Liver (tissue), 9 donors: Measurements from ENCODE around the gene ZSWIM6. TPM values are rescaled to one million over a fixed set of nuclear protein-coding genes. Genes with fewer than 3 reads are reported as not detected.

Experiments
- DNase-seq: peaks from one replicate; pipeline ENCODE4 v3.0.0-alpha.2; 2017; ENCODE audit warnings: low spot score
- H3K27ac ChIP-seq, 2 donors: one replicate each; pipeline ENCODE4 v1.7.0; 2013; ENCODE audit warnings: inconsistent platforms in 2 of 2, low read length in 2 of 2, control low read depth in 1 of 2, low read depth in 1 of 2, mild to moderate bottlenecking in 1 of 2
- H3K27me3 ChIP-seq, 4 donors: one replicate each; pipeline versions ENCODE4 v1.6.1 to v1.7.0; 2013; ENCODE audit warnings: low read length in 3 of 4, inconsistent platforms in 1 of 4, mild to moderate bottlenecking in 1 of 4, moderate library complexity in 1 of 4; ENCODE audit not compliant: control insufficient read depth in 4 of 4, insufficient read depth in 4 of 4
- H3K36me3 ChIP-seq, 4 donors: one replicate each; pipeline versions ENCODE4 v1.6.1 to v1.7.0; 2013; ENCODE audit warnings: low read length in 3 of 4, mild to moderate bottlenecking in 3 of 4, low read depth in 1 of 4, moderate library complexity in 1 of 4; ENCODE audit not compliant: control insufficient read depth in 4 of 4, insufficient read depth in 3 of 4
- H3K4me1 ChIP-seq, 4 donors: one replicate each; pipeline versions ENCODE4 v1.6.1 to v1.7.0; 2013; ENCODE audit warnings: low read length in 3 of 4, mild to moderate bottlenecking in 3 of 4, moderate library complexity in 1 of 4; ENCODE audit not compliant: control insufficient read depth in 4 of 4, insufficient read depth in 4 of 4
- H3K4me3 ChIP-seq, 3 donors: one replicate each; pipeline versions ENCODE4 v1.6.1 to v1.7.0; 2013; ENCODE audit warnings: low read length in 3 of 3, control low read depth in 1 of 3, low read depth in 1 of 3, mild to moderate bottlenecking in 1 of 3
- H3K9ac ChIP-seq, 2 donors: one replicate each; pipeline ENCODE4 v1.7.0; 2013; ENCODE audit warnings: low read length in 2 of 2, mild to moderate bottlenecking in 2 of 2, moderate library complexity in 2 of 2, control low read depth in 1 of 2, low read depth in 1 of 2
- H3K9me3 ChIP-seq, 4 donors: one replicate each; pipeline versions ENCODE4 v1.6.1 to v1.7.0; 2013; ENCODE audit warnings: low read length in 3 of 4; ENCODE audit not compliant: control insufficient read depth in 4 of 4
- EGR1 ChIP-seq, 2 donors: IDR thresholded peaks; 2 replicates each; pipeline ENCODE4 v1.6.1; 2016 to 2018; ENCODE audit warnings: antibody characterized with exemption in 2 of 2, low read depth in 2 of 2
- FOXA1 ChIP-seq: IDR thresholded peaks from 2 replicates; pipeline ENCODE4 v1.6.1; 2016; ENCODE audit warnings: antibody characterized with exemption
- FOXA2 ChIP-seq: IDR thresholded peaks from 2 replicates; pipeline ENCODE4 v1.6.1; 2016; ENCODE audit warnings: antibody characterized with exemption
- GABPA ChIP-seq, 2 donors: IDR thresholded peaks in 1 of 2; conservative IDR thresholded peaks in 1 of 2; 2 replicates each; pipeline ENCODE4 v1.6.1; 2016; ENCODE audit warnings: antibody characterized with exemption in 2 of 2, mild to moderate bottlenecking in 1 of 2, moderate library complexity in 1 of 2
- HNF4A ChIP-seq, 2 donors: conservative IDR thresholded peaks; 2 replicates each; pipeline ENCODE4 v1.6.1; 2016; ENCODE audit warnings: antibody characterized with exemption in 2 of 2, mild to moderate bottlenecking in 2 of 2
- HNF4G ChIP-seq: IDR thresholded peaks from 2 replicates; pipeline ENCODE4 v1.6.1; 2016; ENCODE audit warnings: antibody characterized with exemption
- JUND ChIP-seq, 2 donors: IDR thresholded peaks; 2 replicates each; pipeline ENCODE4 v1.6.1; 2016; ENCODE audit warnings: antibody characterized with exemption in 2 of 2
- NR2F2 ChIP-seq: IDR thresholded peaks from 2 replicates; pipeline ENCODE4 v1.6.1; 2016; ENCODE audit warnings: antibody characterized with exemption
- RAD21 ChIP-seq, 2 donors: IDR thresholded peaks; 2 replicates each; pipeline ENCODE4 v1.6.1; 2016; ENCODE audit warnings: antibody characterized with exemption in 2 of 2, mild to moderate bottlenecking in 2 of 2
- SP1 ChIP-seq: IDR thresholded peaks from 2 replicates; pipeline ENCODE4 v1.6.1; 2018; ENCODE audit warnings: antibody characterized with exemption, mild to moderate bottlenecking
- TAF1 ChIP-seq: conservative IDR thresholded peaks from 2 replicates; pipeline ENCODE4 v1.6.1; 2016; ENCODE audit warnings: antibody characterized with exemption, mild to moderate bottlenecking
- YY1 ChIP-seq: IDR thresholded peaks from 2 replicates; pipeline ENCODE4 v1.6.1; 2016; ENCODE audit warnings: antibody characterized with exemption, mild to moderate bottlenecking
- WGBS: extraction: QIAGEN DNeasy Blood & Tissue Kit; methylation state at CpG from one replicate; pipeline ENCODE4 v1.1.7; 2013; 5-methylcytosine and 5-hydroxymethylcytosine counted together
- polyA plus RNA-seq, 2 donors: library from polyadenylated mRNA; stranded (reverse) in 1 of 2; unstranded in 1 of 2; fragments of 200-250 nt in 1 of 2; fragments of >200 nt in 1 of 2; fragmentation: Nextera tagmentation in 1 of 2; extraction: Ambion mirVana in 1 of 2; gene quantifications; one replicate each; pipeline versions ENCODE4 v1.2.1 to v1.2.3, GENCODE V29; 2013 to 2015
- total RNA-seq, 2 donors: library from RNA; depleted of rRNA; stranded (reverse); fragments of >200 nt; gene quantifications; one replicate each; pipeline ENCODE4 v1.2.3, GENCODE V29; 2014
- TF ChIP-seq, protein P1 (sequence below): fragments of 150-350 bp; IDR thresholded peaks from 2 replicates; pipeline ENCODE4 v1.5.1; 2017; ENCODE audit warnings: improper control_type of control experiment, low read depth, low read length; ENCODE audit not compliant: missing input control
- TF ChIP-seq, protein P2 (sequence below): IDR thresholded peaks from 2 replicates; pipeline ENCODE4 v1.6.1; 2016; ENCODE audit warnings: antibody characterized with exemption
- TF ChIP-seq, protein P3 (sequence below): IDR thresholded peaks from 2 replicates; pipeline ENCODE4 v1.6.1; 2016; ENCODE audit warnings: antibody characterized with exemption, mild to moderate bottlenecking
- TF ChIP-seq, protein P4 (sequence below): IDR thresholded peaks from 2 replicates; pipeline ENCODE4 v1.6.1; 2016; ENCODE audit warnings: antibody characterized with exemption
- donor health status: healthy.
- donor health status: healthy.
- donor health status: healthy.
- donor health status: healthy.
- donor health status: healthy.

ZSWIM6 gene
- total and polyA plus RNA-seq, 4 donors: 1.3 to 5.2 (median 3.3) TPM

DNA sequence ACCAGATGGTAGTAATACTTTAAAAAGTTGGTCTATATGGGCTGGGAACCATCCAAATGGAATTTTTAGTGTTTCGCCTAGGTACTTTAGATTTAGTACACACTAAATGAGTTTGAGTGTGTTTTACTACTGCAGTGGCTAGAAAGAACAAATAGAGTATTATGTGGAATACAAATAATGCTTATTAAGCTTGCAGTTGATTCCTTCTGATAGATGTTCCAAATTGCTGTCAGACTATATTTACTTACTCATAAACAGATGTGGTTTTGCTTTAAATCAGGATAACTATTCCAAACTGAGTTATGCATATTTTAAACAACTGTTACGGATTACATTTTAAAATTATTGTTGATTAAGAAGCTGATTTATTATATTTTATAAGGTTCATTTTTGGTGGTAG is 103.3 kb downstream of the ZSWIM6 start:
- H3K4me1 ChIP-seq: peaks cover 0 to 3% (median 1%) of the 10 kb centered on the region in 4 donors
- no peaks in the 10 kb centered on the region for H3K36me3 ChIP-seq
- H3K27me3 ChIP-seq: no peaks in the 10 kb centered on the region
- H3K9me3 ChIP-seq: no peaks in the 10 kb centered on the region
- no peak for TF ChIP-seq EGR1 (IDR thresholded peaks at IDR 0.05; ENCODE audit: low read depth in 2 of 2)
- TF ChIP-seq, protein P1, sequence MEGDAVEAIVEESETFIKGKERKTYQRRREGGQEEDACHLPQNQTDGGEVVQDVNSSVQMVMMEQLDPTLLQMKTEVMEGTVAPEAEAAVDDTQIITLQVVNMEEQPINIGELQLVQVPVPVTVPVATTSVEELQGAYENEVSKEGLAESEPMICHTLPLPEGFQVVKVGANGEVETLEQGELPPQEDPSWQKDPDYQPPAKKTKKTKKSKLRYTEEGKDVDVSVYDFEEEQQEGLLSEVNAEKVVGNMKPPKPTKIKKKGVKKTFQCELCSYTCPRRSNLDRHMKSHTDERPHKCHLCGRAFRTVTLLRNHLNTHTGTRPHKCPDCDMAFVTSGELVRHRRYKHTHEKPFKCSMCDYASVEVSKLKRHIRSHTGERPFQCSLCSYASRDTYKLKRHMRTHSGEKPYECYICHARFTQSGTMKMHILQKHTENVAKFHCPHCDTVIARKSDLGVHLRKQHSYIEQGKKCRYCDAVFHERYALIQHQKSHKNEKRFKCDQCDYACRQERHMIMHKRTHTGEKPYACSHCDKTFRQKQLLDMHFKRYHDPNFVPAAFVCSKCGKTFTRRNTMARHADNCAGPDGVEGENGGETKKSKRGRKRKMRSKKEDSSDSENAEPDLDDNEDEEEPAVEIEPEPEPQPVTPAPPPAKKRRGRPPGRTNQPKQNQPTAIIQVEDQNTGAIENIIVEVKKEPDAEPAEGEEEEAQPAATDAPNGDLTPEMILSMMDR: no peak
- no peak overlapping the region for H3K4me3 ChIP-seq
- no peak overlapping the region for H3K27ac ChIP-seq
- WGBS: 91% methylated on average over 2 of the region's 2 CpGs
- H3K9ac ChIP-seq: no peak overlapping the region
- DNase-seq: no peak

DNA sequence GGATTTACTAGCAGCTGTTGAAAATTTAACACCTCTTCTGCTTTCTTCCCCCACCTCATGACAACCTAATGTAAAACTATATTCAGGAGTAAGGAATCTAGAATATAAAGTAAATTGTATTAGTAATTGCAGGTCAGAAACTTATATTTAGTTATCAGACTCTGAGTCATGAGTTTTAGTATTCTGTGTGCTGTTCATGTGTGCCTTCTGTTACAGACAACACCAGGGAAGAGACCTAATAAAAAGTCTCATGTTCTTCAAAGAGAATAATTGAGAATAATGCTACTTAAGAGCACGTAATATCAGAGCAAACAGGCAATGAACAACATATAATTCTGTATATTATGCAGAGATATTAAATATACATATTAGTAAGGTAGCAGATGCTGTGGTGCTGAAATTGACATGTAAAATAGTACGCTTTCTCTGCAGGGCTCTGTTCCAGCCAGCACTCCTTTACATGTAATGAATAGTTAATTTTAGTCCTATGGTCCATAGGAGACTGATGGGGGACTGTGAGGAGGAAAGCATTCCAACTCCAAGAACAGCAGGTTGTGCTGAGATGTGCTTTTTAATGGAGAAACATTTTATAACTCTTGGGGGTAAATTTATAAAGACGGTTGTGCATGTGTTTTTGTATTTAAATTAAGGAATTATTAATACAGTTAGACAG is 106.4 kb downstream of the ZSWIM6 start:
- Histone ChIP-seq H3K9ac (no peak overlapping the region), H3K27me3 (no peaks in the 10 kb centered on the region), H3K4me3 (no peak overlapping the region), H3K27ac (no peak overlapping the region), H3K9me3 (peaks cover 0 to 7% (median 2%) of the 10 kb centered on the region in 4 donors), H3K4me1 (peaks cover 0 to 1% (median 0%) of the 10 kb centered on the region in 4 donors), H3K36me3 (no peaks in the 10 kb centered on the region)
- TF ChIP-seq, protein P2, sequence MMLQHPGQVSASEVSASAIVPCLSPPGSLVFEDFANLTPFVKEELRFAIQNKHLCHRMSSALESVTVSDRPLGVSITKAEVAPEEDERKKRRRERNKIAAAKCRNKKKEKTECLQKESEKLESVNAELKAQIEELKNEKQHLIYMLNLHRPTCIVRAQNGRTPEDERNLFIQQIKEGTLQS: no peak
- TF ChIP-seq HNF4A (conservative IDR thresholded peaks at IDR 0.05) (no peak), HNF4G (no peak), TAF1 (no peak), NR2F2 (no peak), RAD21 (IDR thresholded peaks at IDR 0.05) (no peak), FOXA1 (no peak), FOXA2 (no peak), EGR1 (IDR thresholded peaks at IDR 0.05; ENCODE audit: low read depth in 2 of 2) (no peak), YY1 (no peak), SP1 (no peak)
- TF ChIP-seq, protein P1: no peak
- DNase-seq: no peak
- 97% methylated on average over 3 of the region's 3 CpGs for WGBS

DNA sequence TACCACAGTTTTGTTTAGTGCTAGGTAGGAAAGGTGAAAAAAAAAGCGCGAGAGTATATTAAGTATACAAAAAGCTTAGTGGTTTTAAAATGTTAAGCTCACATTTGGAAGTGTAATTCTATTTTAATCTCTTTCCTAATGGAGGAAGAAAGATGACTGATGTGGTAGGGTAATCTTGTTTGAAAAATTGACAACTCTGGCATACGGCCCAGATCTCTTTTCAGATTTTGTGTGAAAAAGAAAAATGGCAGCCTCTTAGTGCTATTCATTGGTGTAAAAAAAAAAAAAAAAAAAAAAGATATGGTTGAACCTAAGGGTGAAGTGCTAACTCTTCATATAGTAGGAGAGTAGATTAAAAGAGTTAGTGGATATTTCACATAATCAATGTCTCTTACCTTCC is 108.0 kb downstream of the ZSWIM6 start:
- peaks cover 0 to 7% (median 2%) of the 10 kb centered on the region in 4 donors for H3K9me3 ChIP-seq
- H3K36me3 ChIP-seq: no peaks in the 10 kb centered on the region
- no peak overlapping the region for H3K4me3 ChIP-seq
- peaks cover 0 to 4% (median 0%) of the 10 kb centered on the region in 4 donors for H3K4me1 ChIP-seq
- H3K27me3 ChIP-seq: no peaks in the 10 kb centered on the region
- H3K27ac ChIP-seq: no peak overlapping the region
- no peak for DNase-seq
- WGBS: 94% methylated on average over 3 of the region's 3 CpGs
- no peak overlapping the region for H3K9ac ChIP-seq
- TF ChIP-seq FOXA1: no peak
- TF ChIP-seq JUND (IDR thresholded peaks at IDR 0.05): no peak
- TF ChIP-seq, protein P2: no peak
- TF ChIP-seq, protein P3, sequence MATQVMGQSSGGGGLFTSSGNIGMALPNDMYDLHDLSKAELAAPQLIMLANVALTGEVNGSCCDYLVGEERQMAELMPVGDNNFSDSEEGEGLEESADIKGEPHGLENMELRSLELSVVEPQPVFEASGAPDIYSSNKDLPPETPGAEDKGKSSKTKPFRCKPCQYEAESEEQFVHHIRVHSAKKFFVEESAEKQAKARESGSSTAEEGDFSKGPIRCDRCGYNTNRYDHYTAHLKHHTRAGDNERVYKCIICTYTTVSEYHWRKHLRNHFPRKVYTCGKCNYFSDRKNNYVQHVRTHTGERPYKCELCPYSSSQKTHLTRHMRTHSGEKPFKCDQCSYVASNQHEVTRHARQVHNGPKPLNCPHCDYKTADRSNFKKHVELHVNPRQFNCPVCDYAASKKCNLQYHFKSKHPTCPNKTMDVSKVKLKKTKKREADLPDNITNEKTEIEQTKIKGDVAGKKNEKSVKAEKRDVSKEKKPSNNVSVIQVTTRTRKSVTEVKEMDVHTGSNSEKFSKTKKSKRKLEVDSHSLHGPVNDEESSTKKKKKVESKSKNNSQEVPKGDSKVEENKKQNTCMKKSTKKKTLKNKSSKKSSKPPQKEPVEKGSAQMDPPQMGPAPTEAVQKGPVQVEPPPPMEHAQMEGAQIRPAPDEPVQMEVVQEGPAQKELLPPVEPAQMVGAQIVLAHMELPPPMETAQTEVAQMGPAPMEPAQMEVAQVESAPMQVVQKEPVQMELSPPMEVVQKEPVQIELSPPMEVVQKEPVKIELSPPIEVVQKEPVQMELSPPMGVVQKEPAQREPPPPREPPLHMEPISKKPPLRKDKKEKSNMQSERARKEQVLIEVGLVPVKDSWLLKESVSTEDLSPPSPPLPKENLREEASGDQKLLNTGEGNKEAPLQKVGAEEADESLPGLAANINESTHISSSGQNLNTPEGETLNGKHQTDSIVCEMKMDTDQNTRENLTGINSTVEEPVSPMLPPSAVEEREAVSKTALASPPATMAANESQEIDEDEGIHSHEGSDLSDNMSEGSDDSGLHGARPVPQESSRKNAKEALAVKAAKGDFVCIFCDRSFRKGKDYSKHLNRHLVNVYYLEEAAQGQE: no peak
- TF ChIP-seq GABPA (IDR thresholded peaks at IDR 0.05 in 1 of 2, conservative IDR thresholded peaks at IDR 0.05 in 1 of 2): no peak
- no peak for TF ChIP-seq HNF4A (conservative IDR thresholded peaks at IDR 0.05)
- no peak for TF ChIP-seq YY1
- no peak for TF ChIP-seq NR2F2
- no peak for TF ChIP-seq FOXA2
- TF ChIP-seq, protein P4, sequence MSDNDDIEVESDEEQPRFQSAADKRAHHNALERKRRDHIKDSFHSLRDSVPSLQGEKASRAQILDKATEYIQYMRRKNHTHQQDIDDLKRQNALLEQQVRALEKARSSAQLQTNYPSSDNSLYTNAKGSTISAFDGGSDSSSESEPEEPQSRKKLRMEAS: no peak
